CD14-positive monocyte (primary cell): Measurements from ENCODE around the gene SLC35B1. TPM values are rescaled to one million over a fixed set of nuclear protein-coding genes. Genes with fewer than 3 reads are reported as not detected.

Experiments used
- DNase-seq, 3 donors: peaks; one replicate each; pipeline ENCODE4 v3.0.0-alpha.2; 2011 to 2022
- H2AFZ ChIP-seq: 2 replicates; pipeline ENCODE4 v1.6.0; 2012; ENCODE audit warnings: mild to moderate bottlenecking, low read depth, low read length, inconsistent platforms; ENCODE audit not compliant: insufficient read depth, poor library complexity, severe bottlenecking
- H3K27ac ChIP-seq, 2 donors: 1 replicate in 1 of 2; 2 replicates in 1 of 2; pipeline ENCODE4 v1.5.1; 2012 to 2013; ENCODE audit warnings: low read length in 2 of 2, control low read depth in 1 of 2, inconsistent platforms in 1 of 2, low read depth in 1 of 2, mild to moderate bottlenecking in 1 of 2
- H3K27me3 ChIP-seq, 2 donors: one replicate each; pipeline versions ENCODE4 v1.6.0 to v1.6.1; 2011 to 2013; ENCODE audit warnings: low read length in 2 of 2; ENCODE audit not compliant: control insufficient read depth in 2 of 2, insufficient read depth in 2 of 2
- H3K36me3 ChIP-seq, 2 donors: replicated peaks in 1 of 2; 1 replicate in 1 of 2; 2 replicates in 1 of 2; pipeline versions ENCODE4 v1.5.1 to v1.6.1; 2012 to 2013; ENCODE audit warnings: low read length in 2 of 2, control low read depth in 1 of 2, inconsistent platforms in 1 of 2, mild to moderate bottlenecking in 1 of 2; ENCODE audit not compliant: insufficient read depth in 2 of 2, control insufficient read depth in 1 of 2
- H3K4me1 ChIP-seq, 2 donors: 1 replicate in 1 of 2; 2 replicates in 1 of 2; pipeline versions ENCODE4 v1.5.1 to v1.6.1; 2012 to 2013; ENCODE audit warnings: low read length in 2 of 2, control low read depth in 1 of 2, inconsistent platforms in 1 of 2, mild to moderate bottlenecking in 1 of 2, moderate library complexity in 1 of 2; ENCODE audit not compliant: insufficient read depth in 2 of 2, control insufficient read depth in 1 of 2
- H3K4me2 ChIP-seq: replicated peaks from 2 replicates; pipeline ENCODE3; 2012; ENCODE audit warnings: low read length, moderate library complexity, mild to moderate bottlenecking; ENCODE audit not compliant: poor library complexity, severe bottlenecking; ENCODE audit errors: extremely low read depth
- H3K4me3 ChIP-seq, 3 experiments: fragments of 200-600 bp in 1 of 3; sonication (generic) in 1 of 3; replicated peaks in 1 of 3; 1 replicate in 2 of 3; 2 replicates in 1 of 3; pipeline ENCODE4 v1.5.1; 2011 to 2013; ENCODE audit warnings: low read length in 3 of 3, mild to moderate bottlenecking in 3 of 3, control low read depth in 2 of 3, low read depth in 2 of 3, inconsistent platforms in 1 of 3, moderate library complexity in 1 of 3
- H3K79me2 ChIP-seq: 2 replicates; pipeline ENCODE4 v1.6.0; 2012; ENCODE audit warnings: mild to moderate bottlenecking, control low read depth, inconsistent platforms, low read length, moderate library complexity; ENCODE audit not compliant: insufficient read depth
- H3K9ac ChIP-seq: 2 replicates; pipeline ENCODE4 v1.6.0; 2017; ENCODE audit warnings: low read length, mild to moderate bottlenecking; ENCODE audit not compliant: insufficient read depth, poor library complexity, severe bottlenecking
- H3K9me3 ChIP-seq, 2 donors: replicated peaks in 1 of 2; 1 replicate in 1 of 2; 2 replicates in 1 of 2; pipeline versions ENCODE4 v1.5.1 to v1.6.1; 2012 to 2013; ENCODE audit warnings: low read length in 2 of 2, control low read depth in 1 of 2; ENCODE audit not compliant: control insufficient read depth in 1 of 2, insufficient read depth in 1 of 2
- H4K20me1 ChIP-seq: 2 replicates; pipeline ENCODE4 v1.6.0; 2012; ENCODE audit warnings: mild to moderate bottlenecking, low read length, control low read depth, moderate library complexity; ENCODE audit not compliant: insufficient read depth
- H3K27ac Mint-ChIP-seq, 7 donors: one replicate each; pipeline ENCODE4 v1.8.0; 2020; ENCODE audit warnings: mild to moderate bottlenecking in 7 of 7, mixed read lengths in 7 of 7, moderate library complexity in 6 of 7, inconsistent platforms in 2 of 7
- H3K27me3 Mint-ChIP-seq, 3 donors: one replicate each; pipeline ENCODE4 v1.8.0; 2021 to 2022; ENCODE audit warnings: low read depth in 3 of 3, mild to moderate bottlenecking in 3 of 3, mixed read lengths in 3 of 3, moderate library complexity in 3 of 3, inconsistent platforms in 1 of 3
- H3K36me3 Mint-ChIP-seq, 2 donors: one replicate each; pipeline ENCODE4 v1.8.0; 2020; ENCODE audit warnings: mixed read lengths in 2 of 2, inconsistent platforms in 1 of 2, mild to moderate bottlenecking in 1 of 2
- H3K4me1 Mint-ChIP-seq: one replicate; pipeline ENCODE4 v1.8.0; 2020; ENCODE audit warnings: mild to moderate bottlenecking, mixed read lengths
- H3K4me3 Mint-ChIP-seq, 2 donors: one replicate each; pipeline ENCODE4 v1.8.0; 2020; ENCODE audit warnings: mild to moderate bottlenecking in 2 of 2, mixed read lengths in 2 of 2, moderate library complexity in 1 of 2
- H3K9me3 Mint-ChIP-seq, 7 donors: one replicate each; pipeline ENCODE4 v1.8.0; 2020 to 2022; ENCODE audit warnings: mixed read lengths in 7 of 7, mild to moderate bottlenecking in 6 of 7, moderate library complexity in 6 of 7, inconsistent platforms in 2 of 7
- WGBS: methylation state at CpG from one replicate; pipeline ENCODE4 v1.1.5; 2013; ENCODE audit warnings: missing lambda C conversion rate; ENCODE audit not compliant: insufficient coverage; 5-methylcytosine and 5-hydroxymethylcytosine counted together
- intact Hi-C, 2 donors: fragments of 100-400 bp; cut with micrococcal nuclease; formaldehyde crosslinking; loops; one replicate each; pipeline versions ENCODE4 v1.15.0 to v1.15.1; 2023
- polyA plus RNA-seq, 3 donors: library from polyadenylated mRNA; depleted of rRNA in 1 of 3; unstranded in 2 of 3; stranded (reverse) in 1 of 3; fragments of 300-500 nt in 2 of 3; fragments of >200 nt in 1 of 3; fragmentation: Illumina TruSeq in 2 of 3; gene quantifications; 1 replicate in 2 of 3; 2 replicates in 1 of 3; pipeline ENCODE4 v1.2.3, GENCODE V29; 2012 to 2021
- TF ChIP-seq, protein P1 (sequence below): fragments of 200-600 bp; IDR thresholded peaks from one replicate; pipeline ENCODE4 v1.8.0; 2022; ENCODE audit warnings: antibody characterized with exemption, mild to moderate bottlenecking

SLC35B1 gene
- polyA plus RNA-seq, 3 donors = 56.0 to 61.0 (median 58.8) TPM

DNA sequence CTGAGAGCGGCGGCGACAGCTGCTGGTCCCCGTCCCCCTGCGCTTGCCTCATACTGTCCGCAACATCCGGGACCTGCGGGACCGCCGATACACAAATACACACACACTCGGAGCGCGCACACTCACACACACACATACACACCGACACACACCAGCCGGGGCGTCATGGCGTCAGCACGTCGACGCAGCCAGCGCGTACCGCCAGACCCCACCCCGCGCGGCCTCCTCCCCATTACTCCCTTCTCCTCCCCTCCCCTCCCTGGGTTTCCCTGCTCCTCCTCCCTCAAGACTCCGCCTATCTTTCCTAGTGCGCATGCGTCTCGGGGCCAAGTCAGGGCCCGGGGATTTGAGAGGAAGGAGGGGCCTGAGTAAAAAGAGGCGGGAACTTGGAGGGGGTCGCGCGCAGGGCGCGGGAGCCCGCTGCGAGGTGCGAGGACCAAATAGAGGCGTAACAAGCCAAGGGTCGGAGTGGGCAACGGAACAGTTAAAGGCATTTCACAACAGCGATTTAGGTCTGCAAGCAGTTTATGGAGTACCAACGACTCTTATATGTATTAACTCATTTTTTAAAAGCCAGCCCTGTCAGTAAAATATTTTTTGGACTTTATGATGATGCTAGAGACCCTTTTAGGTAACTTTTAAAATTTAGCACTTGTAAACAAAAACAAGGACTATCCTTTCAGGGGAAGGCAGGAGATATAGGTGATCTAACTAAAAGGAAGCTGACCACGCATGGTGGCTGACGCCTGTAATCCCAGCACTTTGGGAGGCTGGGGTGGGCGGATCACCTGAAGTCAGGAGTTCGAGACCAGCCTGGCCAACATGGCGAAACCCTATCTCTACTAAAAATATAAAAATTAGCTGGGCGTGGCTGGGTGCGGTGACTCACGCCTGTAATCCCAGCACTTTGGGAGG lies 29.6 kb downstream of the SLC35B1 start, which contains the start of gene SPOP:
SPOP (minus strand) TSS at position 165 of the 915 bp plus-strand sequence. CDS start 55,287 bp downstream, outside the sequence.
- Histone ChIP-seq H3K4me1 (peaks cover 41 to 50% of the 10 kb centered on the region in 2 donors), H2AFZ (peak within 1 kb of the TSS; percentile 81), H3K4me2 (peak within 1 kb of the TSS; percentile 96), H3K9ac (peak within 1 kb of the TSS; percentile 92), H3K79me2 (peaks cover 38% of the 10 kb centered on the region), H3K36me3 (peaks cover 6 to 12% of the 10 kb centered on the region in 2 donors), H3K4me3 (peak within 1 kb of the TSS; percentile 70 to 81 (median 79)), H3K27me3 (no peaks in the 10 kb centered on the region), H3K9me3 (no peaks in the 10 kb centered on the region), H4K20me1 (peaks cover 22% of the 10 kb centered on the region), H3K27ac (peak within 1 kb of the TSS; percentile 96)
- peak within 1 kb of the TSS; percentile 91 to 95 for H3K4me3 Mint-ChIP-seq
- TF ChIP-seq, protein P1, sequence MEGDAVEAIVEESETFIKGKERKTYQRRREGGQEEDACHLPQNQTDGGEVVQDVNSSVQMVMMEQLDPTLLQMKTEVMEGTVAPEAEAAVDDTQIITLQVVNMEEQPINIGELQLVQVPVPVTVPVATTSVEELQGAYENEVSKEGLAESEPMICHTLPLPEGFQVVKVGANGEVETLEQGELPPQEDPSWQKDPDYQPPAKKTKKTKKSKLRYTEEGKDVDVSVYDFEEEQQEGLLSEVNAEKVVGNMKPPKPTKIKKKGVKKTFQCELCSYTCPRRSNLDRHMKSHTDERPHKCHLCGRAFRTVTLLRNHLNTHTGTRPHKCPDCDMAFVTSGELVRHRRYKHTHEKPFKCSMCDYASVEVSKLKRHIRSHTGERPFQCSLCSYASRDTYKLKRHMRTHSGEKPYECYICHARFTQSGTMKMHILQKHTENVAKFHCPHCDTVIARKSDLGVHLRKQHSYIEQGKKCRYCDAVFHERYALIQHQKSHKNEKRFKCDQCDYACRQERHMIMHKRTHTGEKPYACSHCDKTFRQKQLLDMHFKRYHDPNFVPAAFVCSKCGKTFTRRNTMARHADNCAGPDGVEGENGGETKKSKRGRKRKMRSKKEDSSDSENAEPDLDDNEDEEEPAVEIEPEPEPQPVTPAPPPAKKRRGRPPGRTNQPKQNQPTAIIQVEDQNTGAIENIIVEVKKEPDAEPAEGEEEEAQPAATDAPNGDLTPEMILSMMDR = no peak
- peak; percentile 98 to 100 (median 99) for DNase-seq
- H3K27ac Mint-ChIP-seq = peak within 1 kb of the TSS; percentile 98 to 100 (median 100)
- peaks cover 0 to 4% (median 0%) of the 10 kb centered on the region in 3 donors for H3K27me3 Mint-ChIP-seq
- intact Hi-C loops = no loop called here
- H3K9me3 Mint-ChIP-seq = no peaks in the 10 kb centered on the region
- H3K4me1 Mint-ChIP-seq = peaks cover 49% of the 10 kb centered on the region
- 8% methylated on average over 25 of the region's 53 CpGs for WGBS
- H3K36me3 Mint-ChIP-seq = peaks cover 12 to 17% of the 10 kb centered on the region in 2 donors

DNA sequence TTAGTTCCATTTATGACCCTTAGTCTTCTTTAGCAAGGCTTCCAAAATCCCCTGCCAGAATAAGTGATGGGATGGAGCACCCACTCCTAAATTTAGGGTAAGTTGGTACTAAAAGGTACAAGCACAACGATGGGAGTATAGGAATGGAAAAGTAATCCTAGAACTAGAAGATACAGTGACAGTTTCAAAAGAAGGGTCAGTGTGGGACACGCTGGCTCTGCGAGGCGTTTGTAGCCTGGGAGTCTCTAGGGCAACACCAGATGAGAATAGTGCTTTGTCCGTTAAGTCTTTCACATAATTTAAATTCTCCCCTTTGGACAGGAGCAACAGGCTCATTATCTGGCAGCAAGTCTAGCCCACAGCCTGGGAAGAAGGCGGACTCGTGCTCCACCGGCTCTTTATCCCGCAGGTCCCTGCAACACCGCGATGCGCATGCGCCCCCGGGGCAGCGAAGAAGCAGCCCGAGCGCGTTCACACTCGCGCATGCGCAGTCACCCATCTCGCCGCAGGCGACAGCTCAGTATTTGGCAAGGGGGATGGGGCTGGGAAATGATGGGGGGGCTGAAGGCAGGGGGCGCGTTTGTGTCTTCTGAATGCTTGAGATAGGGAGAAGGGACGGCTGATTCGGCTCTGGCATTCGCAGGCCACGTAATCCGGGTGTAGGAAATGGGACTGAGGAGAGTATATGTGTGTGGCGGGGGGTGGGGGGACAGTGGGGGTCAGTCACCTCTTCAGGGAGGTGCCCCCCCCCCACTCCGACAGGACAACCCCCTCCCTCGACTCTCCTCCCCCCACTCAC lies 30.4 kb downstream of the SLC35B1 start:
- H3K4me1 ChIP-seq = peaks cover 40 to 50% of the 10 kb centered on the region in 2 donors
- 0% methylated on average over 20 of the region's 34 CpGs for WGBS
- H3K9ac ChIP-seq = peak overlapping the region; percentile 92
- no peaks in the 10 kb centered on the region for H3K9me3 ChIP-seq
- H3K4me3 ChIP-seq = peak overlapping the region; percentile 70 to 81 (median 79)
- H3K9me3 Mint-ChIP-seq = no peaks in the 10 kb centered on the region
- H4K20me1 ChIP-seq = peaks cover 29% of the 10 kb centered on the region
- H2AFZ ChIP-seq = peak overlapping the region; percentile 81
- TF ChIP-seq, protein P1 = no peak
- DNase-seq = peak; percentile 90 to 94 (median 93)
- peak overlapping the region; percentile 96 for H3K27ac ChIP-seq
- no peaks in the 10 kb centered on the region for H3K27me3 ChIP-seq
- peaks cover 6 to 18% of the 10 kb centered on the region in 2 donors for H3K36me3 ChIP-seq
- peak overlapping the region; percentile 96 for H3K4me2 ChIP-seq
- H3K4me3 Mint-ChIP-seq = peak overlapping the region; percentile 91 to 95
- H3K79me2 ChIP-seq = peaks cover 46% of the 10 kb centered on the region
- intact Hi-C loops = no loop called here
- H3K4me1 Mint-ChIP-seq = peaks cover 49% of the 10 kb centered on the region
- peaks cover 0 to 4% (median 0%) of the 10 kb centered on the region in 3 donors for H3K27me3 Mint-ChIP-seq
- H3K36me3 Mint-ChIP-seq = peaks cover 12 to 17% of the 10 kb centered on the region in 2 donors
- H3K27ac Mint-ChIP-seq = peak overlapping the region; percentile 98 to 100 (median 100)
